Liver (tissue), 9 donors: ENCODE data around the gene TESMIN. TPM values are rescaled to one million over a fixed set of nuclear protein-coding genes. Genes with fewer than 3 reads are reported as not detected.

Source experiments
- DNase-seq: peaks from one replicate; pipeline ENCODE4 v3.0.0-alpha.2; 2017; ENCODE audit warnings: low spot score
- H3K27ac ChIP-seq, 2 donors: one replicate each; pipeline ENCODE4 v1.7.0; 2013; ENCODE audit warnings: inconsistent platforms in 2 of 2, low read length in 2 of 2, control low read depth in 1 of 2, low read depth in 1 of 2, mild to moderate bottlenecking in 1 of 2
- H3K27me3 ChIP-seq, 4 donors: one replicate each; pipeline versions ENCODE4 v1.6.1 to v1.7.0; 2013; ENCODE audit warnings: low read length in 3 of 4, inconsistent platforms in 1 of 4, mild to moderate bottlenecking in 1 of 4, moderate library complexity in 1 of 4; ENCODE audit not compliant: control insufficient read depth in 4 of 4, insufficient read depth in 4 of 4
- H3K36me3 ChIP-seq, 4 donors: one replicate each; pipeline versions ENCODE4 v1.6.1 to v1.7.0; 2013; ENCODE audit warnings: low read length in 3 of 4, mild to moderate bottlenecking in 3 of 4, low read depth in 1 of 4, moderate library complexity in 1 of 4; ENCODE audit not compliant: control insufficient read depth in 4 of 4, insufficient read depth in 3 of 4
- H3K4me1 ChIP-seq, 4 donors: one replicate each; pipeline versions ENCODE4 v1.6.1 to v1.7.0; 2013; ENCODE audit warnings: low read length in 3 of 4, mild to moderate bottlenecking in 3 of 4, moderate library complexity in 1 of 4; ENCODE audit not compliant: control insufficient read depth in 4 of 4, insufficient read depth in 4 of 4
- H3K4me3 ChIP-seq, 3 donors: one replicate each; pipeline versions ENCODE4 v1.6.1 to v1.7.0; 2013; ENCODE audit warnings: low read length in 3 of 3, control low read depth in 1 of 3, low read depth in 1 of 3, mild to moderate bottlenecking in 1 of 3
- H3K9ac ChIP-seq, 2 donors: one replicate each; pipeline ENCODE4 v1.7.0; 2013; ENCODE audit warnings: low read length in 2 of 2, mild to moderate bottlenecking in 2 of 2, moderate library complexity in 2 of 2, control low read depth in 1 of 2, low read depth in 1 of 2
- H3K9me3 ChIP-seq, 4 donors: one replicate each; pipeline versions ENCODE4 v1.6.1 to v1.7.0; 2013; ENCODE audit warnings: low read length in 3 of 4; ENCODE audit not compliant: control insufficient read depth in 4 of 4
- ATF3 ChIP-seq: IDR thresholded peaks from 2 replicates; pipeline ENCODE4 v1.6.1; 2016; ENCODE audit warnings: antibody characterized with exemption
- CTCF ChIP-seq: fragments of 150-350 bp; IDR thresholded peaks from 2 replicates; pipeline ENCODE4 v1.5.1; 2017; ENCODE audit warnings: improper control_type of control experiment, low read depth, low read length; ENCODE audit not compliant: missing input control
- EGR1 ChIP-seq, 2 donors: IDR thresholded peaks; 2 replicates each; pipeline ENCODE4 v1.6.1; 2016 to 2018; ENCODE audit warnings: antibody characterized with exemption in 2 of 2, low read depth in 2 of 2
- FOXA1 ChIP-seq: IDR thresholded peaks from 2 replicates; pipeline ENCODE4 v1.6.1; 2016; ENCODE audit warnings: antibody characterized with exemption
- FOXA2 ChIP-seq: IDR thresholded peaks from 2 replicates; pipeline ENCODE4 v1.6.1; 2016; ENCODE audit warnings: antibody characterized with exemption
- GABPA ChIP-seq, 2 donors: IDR thresholded peaks in 1 of 2; conservative IDR thresholded peaks in 1 of 2; 2 replicates each; pipeline ENCODE4 v1.6.1; 2016; ENCODE audit warnings: antibody characterized with exemption in 2 of 2, mild to moderate bottlenecking in 1 of 2, moderate library complexity in 1 of 2
- HNF4A ChIP-seq, 2 donors: conservative IDR thresholded peaks; 2 replicates each; pipeline ENCODE4 v1.6.1; 2016; ENCODE audit warnings: antibody characterized with exemption in 2 of 2, mild to moderate bottlenecking in 2 of 2
- HNF4G ChIP-seq: IDR thresholded peaks from 2 replicates; pipeline ENCODE4 v1.6.1; 2016; ENCODE audit warnings: antibody characterized with exemption
- JUND ChIP-seq, 2 donors: IDR thresholded peaks; 2 replicates each; pipeline ENCODE4 v1.6.1; 2016; ENCODE audit warnings: antibody characterized with exemption in 2 of 2
- MAX ChIP-seq: IDR thresholded peaks from 2 replicates; pipeline ENCODE4 v1.6.1; 2016; ENCODE audit warnings: antibody characterized with exemption
- NR2F2 ChIP-seq: IDR thresholded peaks from 2 replicates; pipeline ENCODE4 v1.6.1; 2016; ENCODE audit warnings: antibody characterized with exemption
- RAD21 ChIP-seq, 2 donors: IDR thresholded peaks; 2 replicates each; pipeline ENCODE4 v1.6.1; 2016; ENCODE audit warnings: antibody characterized with exemption in 2 of 2, mild to moderate bottlenecking in 2 of 2
- REST ChIP-seq: IDR thresholded peaks from 2 replicates; pipeline ENCODE4 v1.6.1; 2016; ENCODE audit warnings: antibody characterized with exemption, mild to moderate bottlenecking
- RXRA ChIP-seq, 2 donors: IDR thresholded peaks; 2 replicates each; pipeline ENCODE4 v1.6.1; 2017 to 2018; ENCODE audit warnings: antibody characterized with exemption in 2 of 2, mild to moderate bottlenecking in 1 of 2
- SP1 ChIP-seq: IDR thresholded peaks from 2 replicates; pipeline ENCODE4 v1.6.1; 2018; ENCODE audit warnings: antibody characterized with exemption, mild to moderate bottlenecking
- TAF1 ChIP-seq: conservative IDR thresholded peaks from 2 replicates; pipeline ENCODE4 v1.6.1; 2016; ENCODE audit warnings: antibody characterized with exemption, mild to moderate bottlenecking
- YY1 ChIP-seq: IDR thresholded peaks from 2 replicates; pipeline ENCODE4 v1.6.1; 2016; ENCODE audit warnings: antibody characterized with exemption, mild to moderate bottlenecking
- WGBS: extraction: QIAGEN DNeasy Blood & Tissue Kit; methylation state at CpG from one replicate; pipeline ENCODE4 v1.1.7; 2013; 5-methylcytosine and 5-hydroxymethylcytosine counted together
- polyA plus RNA-seq, 2 donors: library from polyadenylated mRNA; stranded (reverse) in 1 of 2; unstranded in 1 of 2; fragments of 200-250 nt in 1 of 2; fragments of >200 nt in 1 of 2; fragmentation: Nextera tagmentation in 1 of 2; extraction: Ambion mirVana in 1 of 2; gene quantifications; one replicate each; pipeline versions ENCODE4 v1.2.1 to v1.2.3, GENCODE V29; 2013 to 2015
- total RNA-seq, 2 donors: library from RNA; depleted of rRNA; stranded (reverse); fragments of >200 nt; gene quantifications; one replicate each; pipeline ENCODE4 v1.2.3, GENCODE V29; 2014
- TF ChIP-seq, protein P1 (sequence below): IDR thresholded peaks from 2 replicates; pipeline ENCODE4 v1.6.1; 2016; ENCODE audit warnings: antibody characterized with exemption
- donor health status: healthy.
- donor health status: healthy.
- donor health status: healthy.
- donor health status: healthy.
- donor health status: healthy.

The TESMIN gene
- total and polyA plus RNA-seq, 4 donors, result 0.27 to 2.5 (median 0.62) TPM

- no peak for TF ChIP-seq HNF4A (conservative IDR thresholded peaks at IDR 0.05)
- no peak for TF ChIP-seq MAX
- TF ChIP-seq RXRA (IDR thresholded peaks at IDR 0.05), result no peak
- no peak for TF ChIP-seq YY1
Measured at GRCh38 chr11:68694431-68695297, 56.7 kb downstream of the TESMIN start (continued).

DNA sequence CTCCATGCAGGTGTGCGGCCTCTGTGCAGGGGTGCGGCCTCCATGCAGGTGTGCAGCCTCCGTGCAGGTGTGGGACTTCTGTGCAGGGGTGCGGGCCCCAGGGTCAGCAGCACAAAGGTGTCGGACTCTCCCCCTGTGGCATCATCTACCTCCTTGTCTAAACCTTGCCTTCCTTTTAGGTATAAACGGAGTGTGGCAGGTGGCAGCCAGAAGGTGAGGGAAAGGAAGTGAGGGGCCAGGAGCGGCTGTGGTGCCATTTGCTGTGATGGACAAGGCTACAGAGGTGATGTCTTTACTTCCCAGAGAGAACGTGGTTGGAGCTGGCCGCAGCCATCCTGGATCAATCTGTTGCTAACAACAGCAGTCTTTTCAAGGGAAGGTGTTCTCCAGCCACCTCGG, 57.8 kb downstream of the TESMIN start:
- Histone ChIP-seq H3K4me1 (no peaks in the 10 kb centered on the region), H3K27me3 (no peaks in the 10 kb centered on the region), H3K4me3 (no peak overlapping the region), H3K36me3 (no peaks in the 10 kb centered on the region), H3K27ac (no peak overlapping the region), H3K9ac (no peak overlapping the region), H3K9me3 (no peaks in the 10 kb centered on the region)
- DNase-seq, result no peak
- WGBS, result 90% methylated on average over 10 of the region's 10 CpGs
- TF ChIP-seq NR2F2 (no peak), RXRA (IDR thresholded peaks at IDR 0.05) (no peak), CTCF (no peak), RAD21 (IDR thresholded peaks at IDR 0.05) (no peak), YY1 (no peak), GABPA (IDR thresholded peaks at IDR 0.05 in 1 of 2, conservative IDR thresholded peaks at IDR 0.05 in 1 of 2) (no peak), TAF1 (no peak), SP1 (no peak), EGR1 (IDR thresholded peaks at IDR 0.05; ENCODE audit: low read depth in 2 of 2) (no peak), FOXA2 (no peak), ATF3 (no peak), HNF4G (no peak), FOXA1 (no peak), MAX (no peak), JUND (IDR thresholded peaks at IDR 0.05) (no peak), HNF4A (conservative IDR thresholded peaks at IDR 0.05) (no peak), REST (no peak)
- TF ChIP-seq, protein P1, sequence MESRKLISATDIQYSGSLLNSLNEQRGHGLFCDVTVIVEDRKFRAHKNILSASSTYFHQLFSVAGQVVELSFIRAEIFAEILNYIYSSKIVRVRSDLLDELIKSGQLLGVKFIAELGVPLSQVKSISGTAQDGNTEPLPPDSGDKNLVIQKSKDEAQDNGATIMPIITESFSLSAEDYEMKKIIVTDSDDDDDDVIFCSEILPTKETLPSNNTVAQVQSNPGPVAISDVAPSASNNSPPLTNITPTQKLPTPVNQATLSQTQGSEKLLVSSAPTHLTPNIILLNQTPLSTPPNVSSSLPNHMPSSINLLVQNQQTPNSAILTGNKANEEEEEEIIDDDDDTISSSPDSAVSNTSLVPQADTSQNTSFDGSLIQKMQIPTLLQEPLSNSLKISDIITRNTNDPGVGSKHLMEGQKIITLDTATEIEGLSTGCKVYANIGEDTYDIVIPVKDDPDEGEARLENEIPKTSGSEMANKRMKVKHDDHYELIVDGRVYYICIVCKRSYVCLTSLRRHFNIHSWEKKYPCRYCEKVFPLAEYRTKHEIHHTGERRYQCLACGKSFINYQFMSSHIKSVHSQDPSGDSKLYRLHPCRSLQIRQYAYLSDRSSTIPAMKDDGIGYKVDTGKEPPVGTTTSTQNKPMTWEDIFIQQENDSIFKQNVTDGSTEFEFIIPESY, result no peak
